SK-N-MC (cell line): ENCODE results near the gene CRY1.

Experiments
- DNase-seq: peaks from one replicate; pipeline ENCODE4 v3.0.0-alpha.2; 2011; ENCODE audit warnings: low read depth, low spot score
- H3K27ac ChIP-seq: fragments of 200-600 bp; sonication (generic); 2 replicates; pipeline ENCODE4 v1.5.1; 2016; ENCODE audit warnings: mixed run types
- H3K36me3 ChIP-seq: fragments of 200-600 bp; sonication (generic); 2 replicates; pipeline ENCODE4 v1.6.1; 2017; ENCODE audit warnings: antibody characterized with exemption, low read length, mixed read lengths; ENCODE audit not compliant: insufficient read depth
- H3K4me3 ChIP-seq: fragments of 200-600 bp; sonication (generic); 2 replicates; pipeline ENCODE4 v1.5.1; 2016
- H3K9ac ChIP-seq: fragments of 200-600 bp; sonication (generic); 2 replicates; pipeline ENCODE4 v1.8.0; 2017; ENCODE audit warnings: mixed run types, mixed read lengths; ENCODE audit not compliant: insufficient read length
- H3K9me3 ChIP-seq: fragments of 200-600 bp; sonication (generic); 2 replicates; pipeline ENCODE4 v1.6.1; 2017; ENCODE audit warnings: low read depth, mild to moderate bottlenecking, antibody characterized with exemption, low read length, moderate library complexity, mixed read lengths
- EZH2 ChIP-seq: fragments of 200-600 bp; sonication (generic); IDR thresholded peaks from one replicate; pipeline ENCODE4 v1.6.1; 2017; ENCODE audit warnings: antibody characterized with exemption
- FOXP2 ChIP-seq: optimal IDR thresholded peaks from 2 replicates; pipeline ENCODE3; 2011; ENCODE audit warnings: mild to moderate bottlenecking, moderate library complexity; ENCODE audit not compliant: insufficient read depth; ENCODE audit errors: extremely low read length, control extremely low read depth
- POLR2AphosphoS5 ChIP-seq: IDR thresholded peaks from 2 replicates; pipeline ENCODE4 v1.6.1; 2012; ENCODE audit warnings: mild to moderate bottlenecking, low read depth, low read length, borderline replicate concordance

Gene CRY1

DNA sequence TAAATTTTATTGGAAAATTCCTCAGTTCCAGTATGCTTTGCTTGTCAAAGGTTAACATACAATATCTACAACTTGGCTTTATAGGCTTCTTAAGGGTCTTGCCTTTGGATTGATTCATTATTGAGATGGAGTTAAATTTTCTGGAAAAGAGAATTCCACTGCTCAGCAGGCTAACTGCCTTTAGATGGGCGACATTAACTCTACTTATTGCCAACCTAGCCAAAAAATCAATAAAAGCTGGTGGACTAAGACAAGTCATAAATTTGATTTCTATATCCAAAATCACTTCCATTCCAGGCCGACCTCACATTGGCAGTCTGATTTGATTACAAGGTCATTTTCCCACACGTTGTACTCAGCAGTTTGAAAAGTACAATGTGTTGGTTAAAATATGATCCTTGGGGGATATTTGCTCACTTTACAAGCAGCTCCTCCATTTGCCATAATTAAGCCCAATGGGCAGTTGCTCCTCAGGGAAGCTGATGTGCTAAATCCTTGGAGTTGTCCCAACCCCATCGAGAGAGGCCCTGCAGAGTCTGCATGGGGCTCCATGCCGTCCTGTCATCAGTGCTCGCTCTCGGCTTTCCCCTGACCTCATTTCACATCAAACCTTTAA is 36.1 kb upstream of the CRY1 start:
- no peak for DNase-seq
- no peak overlapping the region for H3K27ac ChIP-seq
- no peaks in the 10 kb centered on the region for H3K9me3 ChIP-seq
- H3K9ac ChIP-seq: no peak overlapping the region
- no peaks in the 10 kb centered on the region for H3K36me3 ChIP-seq
- H3K4me3 ChIP-seq: no peak overlapping the region
- TF ChIP-seq POLR2AphosphoS5: no peak
- TF ChIP-seq EZH2: no peak

- TF ChIP-seq EZH2 (no peak), POLR2AphosphoS5 (no peak), FOXP2 (no peak)
- H3K9ac ChIP-seq: no peak overlapping the region
- no peak overlapping the region for H3K27ac ChIP-seq
- no peak for DNase-seq
- no peak overlapping the region for H3K4me3 ChIP-seq
- no peaks in the 10 kb centered on the region for H3K36me3 ChIP-seq
- H3K9me3 ChIP-seq: no peaks in the 10 kb centered on the region
These were observed 34.4 kb upstream of the CRY1 start for GRCh38 chr12:107127482-107128430.

DNA sequence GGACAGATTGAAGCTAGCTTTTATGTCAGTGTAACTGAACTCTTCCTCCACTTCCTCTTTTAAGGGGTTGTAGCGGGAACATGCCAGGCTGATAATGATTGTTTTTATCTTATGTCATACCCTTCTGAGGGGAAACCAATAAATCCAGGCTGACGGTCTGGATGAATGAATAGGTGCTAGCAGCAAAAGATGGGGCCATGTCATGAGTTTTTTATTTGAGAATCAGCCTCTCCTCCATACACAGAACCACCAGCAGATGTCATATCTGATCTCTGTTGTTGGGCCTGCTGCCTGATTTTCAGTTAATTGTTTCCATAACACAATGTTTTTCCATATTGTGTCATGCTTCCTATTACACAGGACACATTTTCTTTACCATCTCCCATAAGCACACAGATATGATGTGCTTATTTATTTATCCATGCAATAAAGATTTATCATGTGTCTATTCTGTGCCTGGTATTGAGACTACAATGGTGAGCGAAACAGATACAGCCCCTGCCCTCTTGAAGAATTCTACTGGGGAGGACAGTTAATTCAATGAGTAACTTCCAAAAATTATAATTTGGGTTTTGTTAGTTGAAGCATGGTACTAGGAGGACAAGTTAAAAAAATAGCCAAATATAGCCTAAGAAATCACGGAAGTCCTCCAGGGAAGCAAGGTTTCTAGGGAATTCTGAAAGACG is 33.6 kb upstream of the CRY1 start:
- Histone ChIP-seq H3K9me3 (no peaks in the 10 kb centered on the region), H3K4me3 (no peak overlapping the region), H3K27ac (no peak overlapping the region), H3K36me3 (no peaks in the 10 kb centered on the region), H3K9ac (no peak overlapping the region)
- TF ChIP-seq FOXP2: no peak
- TF ChIP-seq EZH2: no peak
- TF ChIP-seq POLR2AphosphoS5: no peak
- no peak for DNase-seq

DNA sequence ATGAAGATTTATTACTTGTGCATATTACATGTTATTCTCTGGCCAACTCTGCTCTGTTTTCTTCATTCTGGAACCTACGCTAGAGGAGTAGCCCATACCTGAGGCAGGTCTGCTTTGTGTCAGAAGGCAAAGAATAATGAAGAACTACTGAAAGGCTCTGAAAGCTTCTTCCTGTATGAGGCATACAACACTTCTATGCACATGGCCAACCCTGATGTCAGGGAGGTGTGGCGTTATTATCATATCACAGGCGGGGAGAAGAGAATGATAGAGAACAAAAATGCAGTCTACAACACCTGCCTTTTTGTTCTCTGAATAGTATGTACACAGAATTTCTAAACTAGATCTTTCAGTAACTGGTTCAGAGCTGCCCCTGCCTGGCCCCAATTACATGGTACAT is 32.5 kb upstream of the CRY1 start:
- no peak overlapping the region for H3K27ac ChIP-seq
- TF ChIP-seq FOXP2 (no peak), EZH2 (no peak), POLR2AphosphoS5 (no peak)
- H3K36me3 ChIP-seq: no peaks in the 10 kb centered on the region
- H3K9me3 ChIP-seq: no peaks in the 10 kb centered on the region
- DNase-seq: no peak
- no peak overlapping the region for H3K9ac ChIP-seq
- no peak overlapping the region for H3K4me3 ChIP-seq

- Histone ChIP-seq H3K9ac (no peak overlapping the region), H3K27ac (no peak overlapping the region), H3K36me3 (no peaks in the 10 kb centered on the region), H3K9me3 (no peaks in the 10 kb centered on the region), H3K4me3 (no peak overlapping the region)
- no peak for TF ChIP-seq FOXP2
- TF ChIP-seq POLR2AphosphoS5: no peak
- no peak for TF ChIP-seq EZH2
- no peak for DNase-seq
These were observed 29.2 kb upstream of the CRY1 start for GRCh38 chr12:107122452-107122958.

DNA sequence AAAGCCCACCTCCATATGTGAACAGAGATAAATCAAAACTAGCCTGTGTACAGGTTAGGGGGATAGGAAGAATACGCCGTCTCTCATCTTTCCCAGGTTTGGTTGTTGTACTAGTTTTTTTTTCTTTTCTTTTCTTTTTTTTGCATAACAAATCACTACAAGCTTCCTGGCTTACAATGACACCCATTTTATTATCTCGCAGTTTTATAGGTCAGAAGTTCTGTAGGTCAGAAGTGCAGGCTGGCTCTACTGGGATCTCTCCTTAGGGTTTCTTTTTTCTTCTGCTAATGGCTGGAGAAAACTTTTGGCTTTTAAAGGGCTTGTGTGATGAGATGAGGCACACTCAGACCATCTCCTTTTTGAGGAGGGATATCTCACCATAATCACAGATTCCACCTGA is 25.7 kb upstream of the CRY1 start:
- Histone ChIP-seq H3K36me3 (no peaks in the 10 kb centered on the region), H3K9ac (no peak overlapping the region), H3K27ac (no peak overlapping the region), H3K4me3 (no peak overlapping the region), H3K9me3 (no peaks in the 10 kb centered on the region)
- no peak for TF ChIP-seq FOXP2
- TF ChIP-seq POLR2AphosphoS5: no peak
- no peak for TF ChIP-seq EZH2
- DNase-seq: no peak

- Histone ChIP-seq H3K9me3 (no peaks in the 10 kb centered on the region), H3K36me3 (no peaks in the 10 kb centered on the region), H3K4me3 (no peak overlapping the region), H3K9ac (no peak overlapping the region), H3K27ac (no peak overlapping the region)
- DNase-seq: no peak
- TF ChIP-seq POLR2AphosphoS5 (no peak), EZH2 (no peak), FOXP2 (no peak)
These were observed 25.3 kb upstream of the CRY1 start for GRCh38 chr12:107118624-107119023.

DNA sequence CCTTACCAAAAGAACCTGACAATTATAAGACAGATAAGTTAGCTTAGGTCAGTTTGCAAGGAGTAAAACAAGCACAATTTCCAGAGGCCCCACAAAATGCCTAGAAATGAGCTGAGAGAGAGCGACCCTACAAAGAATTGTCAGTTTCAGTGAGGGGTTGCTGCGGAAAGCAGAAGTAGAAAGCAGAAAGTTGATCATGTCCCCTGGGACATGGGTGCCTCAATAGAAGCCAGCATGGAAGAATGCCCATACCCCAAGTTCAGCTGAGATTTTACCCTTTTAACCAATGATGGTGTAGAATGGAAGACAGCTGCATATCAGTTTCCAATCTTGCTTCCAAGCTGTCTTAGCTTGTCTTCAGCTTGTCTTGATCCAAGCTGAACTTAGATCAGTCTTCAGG is 21.8 kb upstream of the CRY1 start:
- DNase-seq: no peak
- Histone ChIP-seq H3K27ac (no peak overlapping the region), H3K9ac (no peak overlapping the region), H3K9me3 (no peaks in the 10 kb centered on the region), H3K4me3 (no peak overlapping the region), H3K36me3 (no peaks in the 10 kb centered on the region)
- TF ChIP-seq EZH2: no peak
- no peak for TF ChIP-seq FOXP2
- no peak for TF ChIP-seq POLR2AphosphoS5
